Stimulated activated CD8-positive, alpha-beta memory T cell treated with anti-CD3 and anti-CD28 coated beads, Interleukin-7, amount 100 ng/mL, for 1 hour (primary cell): Measurements from ENCODE around the gene LOX.
"Not testable (repeated sequence)": the region's sequence is repeated elsewhere in the genome, so short reads cannot be mapped to it uniquely, and the experiment has no call there.

Experiments used
- DNase-seq, 2 donors: peaks; one replicate each; pipeline ENCODE4 v3.0.0-alpha.2; 2020; ENCODE audit warnings: low read depth in 2 of 2

LOX gene

DNA sequence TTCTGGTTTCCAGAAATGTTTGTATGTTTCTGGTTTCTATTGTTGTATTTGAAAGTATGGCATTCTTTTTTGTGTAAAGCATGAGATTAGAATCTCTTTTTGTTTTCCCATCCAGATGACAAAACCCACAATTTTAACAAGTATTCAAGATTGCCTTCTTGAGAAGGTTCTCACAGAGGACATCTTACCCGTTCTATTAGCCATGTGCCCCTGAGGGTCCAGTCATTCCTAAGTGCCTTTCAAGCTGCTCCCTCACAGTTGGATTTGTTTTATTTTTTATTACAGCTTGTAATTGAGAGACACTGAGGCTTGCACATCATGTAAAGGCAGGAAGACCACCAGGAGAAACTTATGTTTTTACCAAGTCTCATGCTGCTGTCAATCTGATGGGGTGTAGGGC, 19.3 kb upstream of the LOX start:
- DNase-seq = no peak

- no peak for DNase-seq
Measured at GRCh38 chr5:122095158-122095557, 17.1 kb upstream of the LOX start.

DNA sequence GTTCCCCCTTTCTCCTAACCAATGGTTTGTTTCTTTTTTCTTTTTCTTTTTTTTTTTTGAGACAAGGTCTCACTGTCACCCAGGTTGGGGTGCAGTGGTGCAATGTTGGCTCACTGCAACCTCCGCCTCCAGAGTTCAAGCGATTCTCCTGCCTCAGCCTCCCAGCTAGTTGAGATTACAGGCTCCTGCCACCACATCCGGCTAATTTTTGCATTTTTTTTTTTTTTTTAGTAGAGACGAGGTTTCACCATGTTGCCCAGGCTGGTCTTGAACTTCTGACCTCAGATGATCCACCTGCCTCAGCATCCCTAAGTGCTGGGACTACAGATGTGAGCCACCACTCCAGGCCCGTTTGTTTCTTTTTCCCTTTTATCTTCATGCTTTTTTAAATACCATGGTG, 16.2 kb upstream of the LOX start:
- not testable (repeated sequence) for DNase-seq

DNA sequence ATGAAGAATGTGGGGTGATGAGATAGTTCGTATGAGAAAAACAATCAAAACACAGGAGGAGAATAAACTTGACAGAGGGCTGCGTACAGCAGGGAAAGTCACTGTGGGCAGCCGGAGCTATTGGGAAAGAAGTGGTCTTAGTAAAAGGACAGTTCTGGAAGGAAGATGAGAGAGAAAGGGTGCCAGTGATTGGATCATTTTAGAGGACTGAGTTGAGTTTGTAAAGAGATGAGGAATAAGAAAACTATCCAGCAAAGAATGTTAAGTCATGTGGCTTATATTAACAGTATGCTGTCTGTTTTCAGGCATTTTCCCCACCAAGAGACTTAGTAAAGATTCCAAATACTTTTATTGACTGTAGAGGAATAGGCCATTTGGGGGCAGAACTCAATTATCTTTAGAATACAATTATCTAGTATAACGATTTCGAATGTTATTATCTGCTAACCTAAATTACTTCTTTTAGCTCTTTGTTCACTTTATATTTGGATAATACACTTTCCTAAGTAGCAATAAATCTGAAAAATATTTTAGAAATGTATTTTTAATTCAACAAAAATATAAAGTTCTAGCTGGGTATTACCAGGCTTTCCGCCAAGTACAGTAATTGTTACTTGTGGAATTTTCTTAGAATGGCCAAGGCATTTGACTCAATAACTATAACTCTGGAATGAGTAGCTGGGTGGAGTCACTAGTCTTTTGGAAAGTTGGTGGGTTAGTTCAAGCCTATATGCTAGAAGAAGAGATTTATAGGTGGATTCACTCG, 15.5 kb upstream of the LOX start:
- DNase-seq = no peak

GRCh38 chr5:122091936-122092600, 14.0 kb upstream of the LOX start:
- no peak for DNase-seq

- no peak for DNase-seq
Measured at GRCh38 chr5:122089096-122090013, 11.3 kb upstream of the LOX start.

DNA sequence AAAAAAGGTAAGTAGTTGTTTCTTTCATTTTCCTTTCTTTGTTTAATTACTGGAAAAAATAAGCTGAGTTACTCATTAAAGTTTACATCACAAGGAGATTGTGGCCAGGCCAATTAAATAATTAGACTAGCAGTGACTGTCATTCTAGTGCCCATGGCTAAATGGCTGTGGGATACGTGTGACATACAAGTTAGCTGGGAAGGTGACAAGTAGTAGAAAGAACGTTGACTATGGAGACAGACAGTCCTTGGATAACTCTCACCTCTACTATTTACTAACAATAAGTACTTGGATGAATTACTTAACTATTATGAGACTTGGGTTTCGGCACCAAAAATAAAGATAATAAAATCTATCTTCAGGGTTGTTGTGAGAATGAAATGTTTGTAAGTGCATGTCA, 7.0 kb upstream of the LOX start:
- no peak for DNase-seq

- DNase-seq = no peak
Measured at GRCh38 chr5:122083535-122083934, 5.5 kb upstream of the LOX start.

DNA sequence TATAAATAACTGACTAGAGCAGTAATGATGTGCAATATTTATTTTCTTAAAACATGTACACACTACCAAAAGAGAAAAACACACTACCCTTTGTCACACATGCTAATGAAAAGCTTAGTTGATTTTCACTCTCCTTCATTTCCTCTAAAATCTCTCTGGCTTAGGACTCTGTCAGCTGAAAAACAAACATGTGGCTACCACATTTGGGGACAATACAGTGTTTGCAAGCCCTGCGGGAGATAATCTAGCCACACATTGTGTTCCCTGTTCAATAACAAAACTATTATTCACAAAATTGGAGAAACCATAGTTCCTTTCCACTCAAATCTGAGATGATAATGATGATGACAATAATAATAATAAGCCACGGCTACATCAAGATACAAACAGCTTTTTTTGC, 3.5 kb upstream of the LOX start:
- no peak for DNase-seq

GRCh38 chr5:122077366-122078115, 518 bp downstream of the LOX start:
- DNase-seq = no peak

- no peak for DNase-seq
Measured at GRCh38 chr5:122076669-122077365, 1.2 kb downstream of the LOX start.

DNA sequence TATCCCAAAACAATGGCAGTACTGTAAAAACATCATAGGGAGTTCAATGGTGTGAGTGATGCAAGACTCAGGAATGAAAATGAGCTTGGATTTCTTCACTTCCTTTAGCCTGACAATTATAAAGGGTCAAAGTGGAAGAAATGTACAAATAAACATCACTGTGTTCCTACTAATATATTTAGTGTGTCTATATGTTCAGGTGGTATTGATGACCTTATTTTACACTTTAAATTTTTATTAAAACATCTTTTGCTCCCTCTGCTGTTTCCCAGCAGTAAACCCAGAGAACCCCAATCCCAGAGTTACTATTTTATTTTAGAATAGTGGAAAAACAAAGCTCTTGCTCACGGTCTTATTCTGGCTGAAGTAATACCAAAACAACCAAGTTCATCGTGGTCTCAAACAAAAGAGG, 2.0 kb downstream of the LOX start:
- no peak for DNase-seq

GRCh38 chr5:122073864-122074263, 4.2 kb downstream of the LOX start:
- DNase-seq = no peak

- DNase-seq = no peak
Measured at GRCh38 chr5:122073018-122073417, 5.0 kb downstream of the LOX start.

- no peak for DNase-seq
Measured at GRCh38 chr5:122067390-122067789, 10.7 kb downstream of the LOX start.

DNA sequence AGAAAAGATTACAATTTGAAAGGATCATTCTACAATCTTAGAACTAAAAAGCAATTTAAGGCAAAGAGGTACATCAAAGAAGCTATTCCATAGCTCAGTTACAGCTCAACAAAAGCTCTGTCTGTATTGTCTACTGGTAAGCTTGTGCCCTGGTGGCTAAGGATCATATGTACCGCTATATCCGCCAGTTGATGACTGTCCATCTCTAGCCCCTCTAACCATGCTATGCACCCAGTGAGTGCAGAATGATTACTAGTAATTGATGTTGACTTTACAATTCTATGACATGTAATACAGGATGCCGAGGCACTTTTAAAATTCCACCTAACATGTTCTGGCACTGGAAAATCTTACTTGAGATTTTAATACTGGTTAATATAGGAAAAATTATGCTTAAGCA, 13.1 kb downstream of the LOX start:
- DNase-seq = no peak

GRCh38 chr5:122063836-122064235, 14.2 kb downstream of the LOX start:
- no peak for DNase-seq

- DNase-seq = no peak
Measured at GRCh38 chr5:122062205-122062604, 15.9 kb downstream of the LOX start.

GRCh38 chr5:122056913-122057312, 21.1 kb downstream of the LOX start:
- no peak for DNase-seq

GRCh38 chr5:122054266-122054665, 23.8 kb downstream of the LOX start:
- DNase-seq = no peak
